Measurements from ENCODE around the gene BCAT1. TPM values are rescaled to one million over a fixed set of nuclear protein-coding genes. Genes with fewer than 3 reads are reported as not detected.

The BCAT1 gene
- total RNA-seq, 3 donors from 2014 or later (not counting 1 experiment from before 2014, with no cell fraction given): 0.61 to 4.4 (median 1.3) TPM

- 94% methylated on average over 3 of the region's 3 CpGs for WGBS (ENCODE audit: insufficient coverage)
- TF ChIP-seq, protein P1, sequence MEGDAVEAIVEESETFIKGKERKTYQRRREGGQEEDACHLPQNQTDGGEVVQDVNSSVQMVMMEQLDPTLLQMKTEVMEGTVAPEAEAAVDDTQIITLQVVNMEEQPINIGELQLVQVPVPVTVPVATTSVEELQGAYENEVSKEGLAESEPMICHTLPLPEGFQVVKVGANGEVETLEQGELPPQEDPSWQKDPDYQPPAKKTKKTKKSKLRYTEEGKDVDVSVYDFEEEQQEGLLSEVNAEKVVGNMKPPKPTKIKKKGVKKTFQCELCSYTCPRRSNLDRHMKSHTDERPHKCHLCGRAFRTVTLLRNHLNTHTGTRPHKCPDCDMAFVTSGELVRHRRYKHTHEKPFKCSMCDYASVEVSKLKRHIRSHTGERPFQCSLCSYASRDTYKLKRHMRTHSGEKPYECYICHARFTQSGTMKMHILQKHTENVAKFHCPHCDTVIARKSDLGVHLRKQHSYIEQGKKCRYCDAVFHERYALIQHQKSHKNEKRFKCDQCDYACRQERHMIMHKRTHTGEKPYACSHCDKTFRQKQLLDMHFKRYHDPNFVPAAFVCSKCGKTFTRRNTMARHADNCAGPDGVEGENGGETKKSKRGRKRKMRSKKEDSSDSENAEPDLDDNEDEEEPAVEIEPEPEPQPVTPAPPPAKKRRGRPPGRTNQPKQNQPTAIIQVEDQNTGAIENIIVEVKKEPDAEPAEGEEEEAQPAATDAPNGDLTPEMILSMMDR (IDR thresholded peaks at IDR 0.05): no peak
- H3K4me3 Mint-ChIP-seq: no peak overlapping the region
- Histone ChIP-seq H3K27me3 (ENCODE audit: control insufficient read depth, insufficient read depth, low read length) (no peaks in the 10 kb centered on the region), H3K4me1 (ENCODE audit: control insufficient read depth, insufficient read depth, low read length) (no peaks in the 10 kb centered on the region), H3K36me3 (ENCODE audit: control insufficient read depth, insufficient read depth, low read length) (no peaks in the 10 kb centered on the region), H3K27ac (ENCODE audit: low read length) (no peak overlapping the region), H3K4me3 (ENCODE audit: low read length) (no peak overlapping the region), H3K9me3 (ENCODE audit: control insufficient read depth, insufficient read depth, low read length) (no peaks in the 10 kb centered on the region)
- no peak for ATAC-seq
- no peak overlapping the region for H3K27ac Mint-ChIP-seq
- no peaks in the 10 kb centered on the region for H3K27me3 Mint-ChIP-seq (ENCODE audit: low read depth in 2 of 2)
- no peaks in the 10 kb centered on the region for H3K36me3 Mint-ChIP-seq
- no peak for DNase-seq
- no peaks in the 10 kb centered on the region for H3K9me3 Mint-ChIP-seq
- intact Hi-C loops (cut with micrococcal nuclease): no loop called here
- no peaks in the 10 kb centered on the region for H3K4me1 Mint-ChIP-seq
Measured at GRCh38 chr12:24920141-24920540, 28.8 kb downstream of the BCAT1 start.

DNA sequence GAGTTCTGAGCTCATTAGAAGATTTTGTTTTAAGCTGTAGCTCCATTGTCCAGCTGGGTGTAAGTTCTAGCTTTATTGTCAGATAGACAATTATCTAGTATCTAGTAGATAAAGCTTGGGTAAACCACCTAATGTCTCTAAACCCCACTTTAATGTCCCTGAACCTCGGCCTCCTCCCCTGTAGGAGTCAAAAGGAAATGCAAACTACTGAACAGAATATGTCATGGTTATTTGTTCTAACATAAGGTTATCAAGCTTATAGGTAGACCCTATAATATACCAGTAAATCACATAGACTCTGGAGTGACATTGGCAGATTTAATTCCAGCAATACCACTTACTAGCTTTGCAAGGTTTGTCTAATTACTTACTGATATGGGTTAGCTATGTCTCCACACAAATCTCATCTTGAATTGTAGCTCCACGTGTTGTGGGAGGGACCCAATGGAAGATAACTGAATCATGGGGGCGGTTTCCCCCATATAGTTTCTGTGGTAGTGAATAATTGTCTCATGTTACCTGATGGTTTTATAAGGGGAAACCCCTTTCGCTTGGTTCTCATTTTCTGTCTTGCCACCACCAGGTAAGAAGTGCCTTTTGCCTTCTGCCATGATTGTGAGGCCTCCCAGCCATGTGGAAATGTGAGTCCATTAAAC, 29.4 kb downstream of the BCAT1 start:
- Mint-ChIP-seq H3K27ac (no peak overlapping the region), H3K27me3 (ENCODE audit: low read depth in 2 of 2) (no peaks in the 10 kb centered on the region), H3K36me3 (no peaks in the 10 kb centered on the region), H3K9me3 (no peaks in the 10 kb centered on the region), H3K4me3 (no peak overlapping the region), H3K4me1 (no peaks in the 10 kb centered on the region)
- TF ChIP-seq, protein P1 (IDR thresholded peaks at IDR 0.05): no peak
- WGBS (ENCODE audit: insufficient coverage): 58% methylated on average over 3 of the region's 4 CpGs
- no peaks in the 10 kb centered on the region for H3K9me3 ChIP-seq (ENCODE audit: control insufficient read depth, insufficient read depth, low read length)
- H3K4me1 ChIP-seq (ENCODE audit: control insufficient read depth, insufficient read depth, low read length): no peaks in the 10 kb centered on the region
- H3K27ac ChIP-seq (ENCODE audit: low read length): no peak overlapping the region
- no peak for DNase-seq
- ATAC-seq: no peak
- intact Hi-C loops (cut with micrococcal nuclease): no loop called here
- H3K27me3 ChIP-seq (ENCODE audit: control insufficient read depth, insufficient read depth, low read length): no peaks in the 10 kb centered on the region
- H3K4me3 ChIP-seq (ENCODE audit: low read length): no peak overlapping the region
- no peaks in the 10 kb centered on the region for H3K36me3 ChIP-seq (ENCODE audit: control insufficient read depth, insufficient read depth, low read length)

DNA sequence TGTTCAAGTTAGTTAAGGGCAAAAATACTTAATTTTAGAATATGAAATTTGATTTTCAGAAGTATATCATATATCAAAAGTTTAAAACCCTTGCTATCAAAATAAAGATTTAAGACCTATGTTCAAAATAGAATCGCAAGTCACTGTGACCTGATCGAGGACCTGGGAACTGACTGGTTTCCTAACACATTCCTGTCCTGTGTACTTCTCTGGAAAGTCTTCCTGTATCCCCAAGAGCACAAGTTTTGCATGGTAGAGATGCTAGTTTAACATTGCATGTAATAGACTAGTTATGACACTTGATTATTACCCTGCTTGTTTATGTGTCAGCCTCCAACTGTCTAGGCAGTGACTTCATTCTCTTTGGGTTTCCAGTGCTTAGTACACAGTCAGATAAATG, 30.3 kb downstream of the BCAT1 start:
- intact Hi-C loops (cut with micrococcal nuclease): no loop called here
- Histone ChIP-seq H3K27me3 (ENCODE audit: control insufficient read depth, insufficient read depth, low read length) (no peaks in the 10 kb centered on the region), H3K4me1 (ENCODE audit: control insufficient read depth, insufficient read depth, low read length) (no peaks in the 10 kb centered on the region), H3K27ac (ENCODE audit: low read length) (no peak overlapping the region), H3K36me3 (ENCODE audit: control insufficient read depth, insufficient read depth, low read length) (no peaks in the 10 kb centered on the region), H3K4me3 (ENCODE audit: low read length) (no peak overlapping the region), H3K9me3 (ENCODE audit: control insufficient read depth, insufficient read depth, low read length) (no peaks in the 10 kb centered on the region)
- H3K4me3 Mint-ChIP-seq: no peak overlapping the region
- H3K36me3 Mint-ChIP-seq: no peaks in the 10 kb centered on the region
- no peak for ATAC-seq
- no peak overlapping the region for H3K27ac Mint-ChIP-seq
- no peak for DNase-seq
- H3K9me3 Mint-ChIP-seq: no peaks in the 10 kb centered on the region
- TF ChIP-seq, protein P1 (IDR thresholded peaks at IDR 0.05): no peak
- H3K27me3 Mint-ChIP-seq (ENCODE audit: low read depth in 2 of 2): peaks cover 3% of the 10 kb centered on the region in 2 donors
- 34% methylated on average over 2 of the region's 2 CpGs for WGBS (ENCODE audit: insufficient coverage)
- no peaks in the 10 kb centered on the region for H3K4me1 Mint-ChIP-seq

DNA sequence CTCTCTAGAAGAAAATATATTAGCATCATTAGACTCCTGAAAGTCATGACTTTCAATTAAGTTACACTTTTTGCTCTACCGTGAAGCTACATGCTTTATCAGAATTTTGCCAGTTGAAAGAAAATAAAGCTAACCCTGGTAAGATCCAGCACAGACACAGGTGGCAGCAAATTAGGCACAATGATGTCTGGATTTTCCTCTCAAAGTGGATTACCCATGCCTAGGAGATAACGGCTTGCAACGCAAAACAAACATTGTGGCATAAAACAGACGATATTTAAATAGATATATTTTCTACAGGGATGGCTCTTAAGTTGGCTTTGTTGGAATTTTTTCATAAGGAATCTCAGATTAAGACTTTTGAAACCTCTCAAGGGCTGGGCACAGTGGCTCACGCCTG, 33.4 kb downstream of the BCAT1 start:
- no peaks in the 10 kb centered on the region for H3K9me3 Mint-ChIP-seq
- H3K27me3 ChIP-seq (ENCODE audit: control insufficient read depth, insufficient read depth, low read length): no peaks in the 10 kb centered on the region
- no peaks in the 10 kb centered on the region for H3K4me1 Mint-ChIP-seq
- H3K4me3 ChIP-seq (ENCODE audit: low read length): no peak overlapping the region
- TF ChIP-seq, protein P1 (IDR thresholded peaks at IDR 0.05): no peak
- WGBS (ENCODE audit: insufficient coverage): 98% methylated on average over 4 of the region's 5 CpGs
- H3K4me1 ChIP-seq (ENCODE audit: control insufficient read depth, insufficient read depth, low read length): no peaks in the 10 kb centered on the region
- no peaks in the 10 kb centered on the region for H3K36me3 Mint-ChIP-seq
- DNase-seq (no peak), ATAC-seq (no peak)
- intact Hi-C loops (cut with micrococcal nuclease): no loop called here
- H3K36me3 ChIP-seq (ENCODE audit: control insufficient read depth, insufficient read depth, low read length): no peaks in the 10 kb centered on the region
- peaks cover 3 to 6% of the 10 kb centered on the region in 2 donors for H3K27me3 Mint-ChIP-seq (ENCODE audit: low read depth in 2 of 2)
- H3K4me3 Mint-ChIP-seq: no peak overlapping the region
- H3K9me3 ChIP-seq (ENCODE audit: control insufficient read depth, insufficient read depth, low read length): no peaks in the 10 kb centered on the region
- no peak overlapping the region for H3K27ac Mint-ChIP-seq
- H3K27ac ChIP-seq (ENCODE audit: low read length): no peak overlapping the region

Data from natural killer cell (primary cell).